B cell (primary cell): ENCODE results near the gene NEUROD4.

Source experiments
- CTCF ChIP-seq: fragments of 200-600 bp; IDR thresholded peaks from one replicate; pipeline ENCODE4 v1.8.0; 2022; ENCODE audit warnings: antibody characterized with exemption, mild to moderate bottlenecking
- EZH2 ChIP-seq: IDR thresholded peaks from 2 replicates; pipeline ENCODE4 v1.6.1; 2012; ENCODE audit warnings: borderline replicate concordance, low read depth, mild to moderate bottlenecking, moderate library complexity, low read length; ENCODE audit not compliant: insufficient read depth, poor library complexity, severe bottlenecking

GRCh38 chr12:54997929-54998522 lies 21.7 kb upstream of the NEUROD4 start:
- no peak for TF ChIP-seq CTCF
- no peak for TF ChIP-seq EZH2
